DMS 273 (cell line): ENCODE results near the gene CDK3.
A peak's percentile ranks its signal among the peaks of the same experiment; 100 is the strongest.
"Not testable (repeated sequence)": the region's sequence is repeated elsewhere in the genome, so short reads cannot be mapped to it uniquely, and the experiment has no call there.

Experiments used
- DNase-seq: peaks from one replicate; lab custom pipeline; 2025; ENCODE audit not compliant: unreplicated experiment; lab: John Stamatoyannopoulos, UW

The CDK3 gene

GRCh38 chr17:76000755-76001521 is at the start of gene CDK3:
TSS of gene CDK3 (plus strand) at chr17:76000855. CDS start at chr17:76001426, 571 bp downstream.
- no peak for DNase-seq

- DNase-seq = peak; percentile 72
Measured at GRCh38 chr17:75950855-75951554, 49.6 kb upstream of the CDK3 start.

- no peak for DNase-seq
Measured at GRCh38 chr17:75959051-75959838, 41.4 kb upstream of the CDK3 start.

GRCh38 chr17:75959839-75960511 is 40.7 kb upstream of the CDK3 start:
- DNase-seq = no peak

- DNase-seq = no peak
Measured at GRCh38 chr17:75965468-75965867, 35.2 kb upstream of the CDK3 start.

GRCh38 chr17:75969044-75969443 is 31.6 kb upstream of the CDK3 start:
- DNase-seq = not testable (repeated sequence)

GRCh38 chr17:75970011-75970523 is 30.6 kb upstream of the CDK3 start:
- DNase-seq = no peak

- DNase-seq = no peak
Measured at GRCh38 chr17:75970626-75971025, 30.0 kb upstream of the CDK3 start.

- not testable (repeated sequence) for DNase-seq
Measured at GRCh38 chr17:75975187-75975586, 25.5 kb upstream of the CDK3 start.

GRCh38 chr17:75975757-75976174 is 24.9 kb upstream of the CDK3 start:
- no peak for DNase-seq

GRCh38 chr17:75976175-75976848 is 24.3 kb upstream of the CDK3 start:
- DNase-seq = no peak

GRCh38 chr17:75978938-75979704 is 21.5 kb upstream of the CDK3 start, which contains the start of the genes ACOX1 and TEN1:
TSS of gene ACOX1 (minus strand) at chr17:75979166. CDS start at chr17:75979073, 93 bp downstream.
TSS of gene TEN1 (plus strand) at chr17:75979240. CDS start at chr17:75986193, 6,953 bp downstream.
- DNase-seq = peak; percentile 99

GRCh38 chr17:75979705-75980187 is 20.9 kb upstream of the CDK3 start:
- no peak for DNase-seq

- DNase-seq = peak; percentile 34
Measured at GRCh38 chr17:75980188-75981018, 20.3 kb upstream of the CDK3 start.

GRCh38 chr17:75981019-75981615 is 19.5 kb upstream of the CDK3 start:
- DNase-seq = no peak

GRCh38 chr17:75983501-75984181 is 17.0 kb upstream of the CDK3 start:
- peak; percentile 34 for DNase-seq

- no peak for DNase-seq
Measured at GRCh38 chr17:75985986-75986385, 14.7 kb upstream of the CDK3 start.
